Measurements from ENCODE around the gene SLC12A7. TPM values are rescaled to one million over a fixed set of nuclear protein-coding genes. Genes with fewer than 3 reads are reported as not detected.

SLC12A7 gene
- total RNA-seq, 1 experiment from 2014 or later = 48.2 TPM

GRCh38 chr5:1094670-1095190 is 17.1 kb downstream of the SLC12A7 start:
- no TSS peak for BruUV-seq (replicated peaks)
- H2AFZ ChIP-seq (ENCODE audit: low read length) = no peak overlapping the region
- peaks cover 23% of the 10 kb centered on the region; the same call in 1 of the 2 replicates for H3K36me3 ChIP-seq (ENCODE audit: low read depth, low read length)
- H3K4me3 ChIP-seq (ENCODE audit: low read length) = no peak overlapping the region
- ChIA-PET POLR2A (ENCODE audit: unreplicated experiment) (no interaction called here), CTCF (no interaction called here)
- ATAC-seq (no peak), DNase-seq (no peak)
- no peaks in the 10 kb centered on the region for H3F3A ChIP-seq (ENCODE audit: low read length, unreplicated experiment)
- H3K9ac ChIP-seq (ENCODE audit: low read length) = no peak overlapping the region
- H4K20me1 ChIP-seq (ENCODE audit: low read length) = peaks cover 38% of the 10 kb centered on the region
- no peak overlapping the region for H3K27ac ChIP-seq (ENCODE audit: low read length)
- H3K4me2 ChIP-seq (ENCODE audit: low read length) = no peak overlapping the region
- no peaks in the 10 kb centered on the region for H3K4me1 ChIP-seq (ENCODE audit: insufficient read depth, low read length)
- H3K9me3 ChIP-seq (ENCODE audit: low read length) = no peaks in the 10 kb centered on the region
- peaks cover 9% of the 10 kb centered on the region; the same call in 1 of the 2 replicates for H3K79me2 ChIP-seq (ENCODE audit: low read length)
- H3K27me3 ChIP-seq (ENCODE audit: low read length) = no peaks in the 10 kb centered on the region
- no peaks in the 10 kb centered on the region for H3K9me2 ChIP-seq (replicated peaks; ENCODE audit: low read length)
- intact Hi-C loops (cut with micrococcal nuclease) = no loop called here
- TF ChIP-seq CTCF (conservative IDR thresholded peaks at IDR 0.05; ENCODE audit: low read depth, low read length) = no peak
- TF ChIP-seq EZH2 (IDR thresholded peaks at IDR 0.05; ENCODE audit: low read length, unreplicated experiment) = no peak
- no peak for TF ChIP-seq EZH2phosphoT487 (IDR thresholded peaks at IDR 0.05; ENCODE audit: borderline replicate concordance, low read length)

GRCh38 chr5:1093361-1093760 is 18.5 kb downstream of the SLC12A7 start:
- CTCF ChIA-PET = no interaction called here
- Histone ChIP-seq H3K79me2 (ENCODE audit: low read length) (no peaks in the 10 kb centered on the region), H3F3A (ENCODE audit: low read length, unreplicated experiment) (no peaks in the 10 kb centered on the region), H2AFZ (ENCODE audit: low read length) (no peak overlapping the region), H3K36me3 (ENCODE audit: low read depth, low read length) (peaks cover 24% of the 10 kb centered on the region; the same call in 1 of the 2 replicates), H3K9me2 (replicated peaks; ENCODE audit: low read length) (no peaks in the 10 kb centered on the region), H3K4me1 (ENCODE audit: insufficient read depth, low read length) (no peaks in the 10 kb centered on the region), H3K27ac (ENCODE audit: low read length) (no peak overlapping the region), H3K9me3 (ENCODE audit: low read length) (no peaks in the 10 kb centered on the region), H3K4me2 (ENCODE audit: low read length) (no peak overlapping the region), H3K4me3 (ENCODE audit: low read length) (no peak overlapping the region), H3K27me3 (ENCODE audit: low read length) (no peaks in the 10 kb centered on the region), H4K20me1 (ENCODE audit: low read length) (peaks cover 28% of the 10 kb centered on the region), H3K9ac (ENCODE audit: low read length) (no peak overlapping the region)
- DNase-seq = no peak
- no peak for ATAC-seq
- TF ChIP-seq EZH2phosphoT487 (IDR thresholded peaks at IDR 0.05; ENCODE audit: borderline replicate concordance, low read length) (no peak), EZH2 (IDR thresholded peaks at IDR 0.05; ENCODE audit: low read length, unreplicated experiment) (no peak), CTCF (conservative IDR thresholded peaks at IDR 0.05; ENCODE audit: low read depth, low read length) (no peak)
- POLR2A ChIA-PET (ENCODE audit: unreplicated experiment) = no interaction called here
- intact Hi-C loops (cut with micrococcal nuclease) = no loop called here
- BruUV-seq (replicated peaks) = no TSS peak

- Histone ChIP-seq H3K9me3 (ENCODE audit: low read length) (no peaks in the 10 kb centered on the region), H3K9me2 (replicated peaks; ENCODE audit: low read length) (no peaks in the 10 kb centered on the region), H3K4me2 (ENCODE audit: low read length) (no peak overlapping the region), H3F3A (ENCODE audit: low read length, unreplicated experiment) (no peaks in the 10 kb centered on the region), H3K4me1 (ENCODE audit: insufficient read depth, low read length) (no peaks in the 10 kb centered on the region), H3K36me3 (ENCODE audit: low read depth, low read length) (peaks cover 28% of the 10 kb centered on the region; the same call in 1 of the 2 replicates), H3K9ac (ENCODE audit: low read length) (no peak overlapping the region), H3K27me3 (ENCODE audit: low read length) (no peaks in the 10 kb centered on the region), H3K4me3 (ENCODE audit: low read length) (no peak overlapping the region), H3K27ac (ENCODE audit: low read length) (no peak overlapping the region), H2AFZ (ENCODE audit: low read length) (no peak overlapping the region), H3K79me2 (ENCODE audit: low read length) (no peaks in the 10 kb centered on the region), H4K20me1 (ENCODE audit: low read length) (peaks cover 21% of the 10 kb centered on the region; the same call in 1 of the 2 replicates)
- TF ChIP-seq EZH2 (IDR thresholded peaks at IDR 0.05; ENCODE audit: low read length, unreplicated experiment) (no peak), CTCF (conservative IDR thresholded peaks at IDR 0.05; ENCODE audit: low read depth, low read length) (no peak), EZH2phosphoT487 (IDR thresholded peaks at IDR 0.05; ENCODE audit: borderline replicate concordance, low read length) (no peak)
- no TSS peak for BruUV-seq (replicated peaks)
- no peak for DNase-seq
- intact Hi-C loops (cut with micrococcal nuclease) = no loop called here
- ChIA-PET POLR2A (ENCODE audit: unreplicated experiment) (no interaction called here), CTCF (no interaction called here)
- ATAC-seq = no peak
Observed at GRCh38 chr5:1092122-1092521, 19.7 kb downstream of the SLC12A7 start.

Data from PC-3 (cell line).